HG03575 (cell line): ENCODE results near the gene ALDH1L1.

Experiments used
- ATAC-seq: cut with Tn5 transposase; IDR thresholded peaks from one replicate; pipeline ENCODE4 v1.9.1; 2021; ENCODE audit not compliant: unreplicated experiment, insufficient number of reproducible peaks, low FRiP score; ENCODE audit errors: extremely low read depth

Gene ALDH1L1

GRCh38 chr3:126111566-126112475 is 68.6 kb downstream of the ALDH1L1 start:
- no peak for ATAC-seq

- ATAC-seq: no peak
Measured at GRCh38 chr3:126111126-126111551, 69.2 kb downstream of the ALDH1L1 start.

- ATAC-seq: no peak
Measured at GRCh38 chr3:126110431-126111125, 69.8 kb downstream of the ALDH1L1 start.

- ATAC-seq: no peak
Measured at GRCh38 chr3:126109880-126110235, 70.5 kb downstream of the ALDH1L1 start.

GRCh38 chr3:126109146-126109879 is 71.1 kb downstream of the ALDH1L1 start:
- ATAC-seq: no peak

GRCh38 chr3:126108676-126109050 is 71.7 kb downstream of the ALDH1L1 start:
- no peak for ATAC-seq

- ATAC-seq: no peak
Measured at GRCh38 chr3:126107957-126108675, 72.3 kb downstream of the ALDH1L1 start.

- ATAC-seq: no peak
Measured at GRCh38 chr3:126107203-126107939, 73.0 kb downstream of the ALDH1L1 start.

- ATAC-seq: no peak
Measured at GRCh38 chr3:126106336-126107202, 73.8 kb downstream of the ALDH1L1 start.

GRCh38 chr3:126105691-126106187 is 74.6 kb downstream of the ALDH1L1 start:
- ATAC-seq: no peak

GRCh38 chr3:126104742-126105605 is 75.4 kb downstream of the ALDH1L1 start:
- ATAC-seq: no peak

GRCh38 chr3:126104028-126104635 is 76.3 kb downstream of the ALDH1L1 start:
- no peak for ATAC-seq

- ATAC-seq: no peak
Measured at GRCh38 chr3:126103121-126104027, 77.0 kb downstream of the ALDH1L1 start.

- no peak for ATAC-seq
Measured at GRCh38 chr3:126102530-126102951, 77.8 kb downstream of the ALDH1L1 start.

- no peak for ATAC-seq
Measured at GRCh38 chr3:126102011-126102410, 78.4 kb downstream of the ALDH1L1 start.
